Sciatic nerve (tissue), 2 donors: Measurements from ENCODE around the gene CLN6. TPM values are rescaled to one million over a fixed set of nuclear protein-coding genes. Genes with fewer than 3 reads are reported as not detected.
A peak's percentile ranks its signal among the peaks of the same experiment; 100 is the strongest.
"Not testable (repeated sequence)": the region's sequence is repeated elsewhere in the genome, so short reads cannot be mapped to it uniquely, and the experiment has no call there.

Experiments used
- ATAC-seq: fragments of 200-7000 bp; cut with Tn5 transposase; one replicate; pipeline ENCODE4 v1.9.1; 2020; ENCODE audit warnings: mild to moderate bottlenecking, moderate library complexity
- DNase-seq: peaks from one replicate; pipeline ENCODE4 v3.0.0-alpha.2; 2020; ENCODE audit warnings: low spot score
- intact Hi-C: fragments of 100-400 bp; cut with DNase I; formaldehyde crosslinking; loops from one replicate; pipeline ENCODE4 v1.14.2; 2022
- total RNA-seq: library from RNA; stranded (reverse); fragmentation: NEBNext Ultra II Directional; extraction: Animal tissue kit (Norgen Biotek cat#: 25700); gene quantifications from one replicate; pipeline ENCODE4 v1.2.1, GENCODE V29; 2021
- donor health status: DM: no; HTN: no; CAD: no.
- donor health status: DM: no; HTN: no; CAD: no.

CLN6 gene
- total RNA-seq, 1 donor from 2014 or later = 15.0 TPM

- ATAC-seq = no peak
Measured at GRCh38 chr15:68210409-68210756, 19.1 kb downstream of the CLN6 start.

GRCh38 chr15:68209735-68210408, 19.7 kb downstream of the CLN6 start:
- intact Hi-C loops = no loop called here
- ATAC-seq (no peak), DNase-seq (peak; percentile 41)

More at GRCh38 chr15:68210409-68210756, 19.1 kb downstream of the CLN6 start:
- DNase-seq = peak; percentile 46
- intact Hi-C loops = no loop called here

GRCh38 chr15:68209272-68209671, 20.3 kb downstream of the CLN6 start:
- DNase-seq = no peak
- ATAC-seq = no peak
- intact Hi-C loops = no loop called here

GRCh38 chr15:68208636-68209240, 20.8 kb downstream of the CLN6 start:
- ATAC-seq = no peak
- no peak for DNase-seq
- intact Hi-C loops = no loop called here

GRCh38 chr15:68208136-68208535, 21.4 kb downstream of the CLN6 start:
- peak; percentile 51 for DNase-seq
- intact Hi-C loops = no loop called here
- no peak for ATAC-seq

GRCh38 chr15:68207176-68207935, 22.2 kb downstream of the CLN6 start:
- intact Hi-C loops = no loop called here
- DNase-seq (peak; percentile 49), ATAC-seq (no peak)

GRCh38 chr15:68206711-68207151, 22.8 kb downstream of the CLN6 start:
- ATAC-seq (no peak), DNase-seq (peak; percentile 53)
- intact Hi-C loops = no loop called here

GRCh38 chr15:68205954-68206539, 23.5 kb downstream of the CLN6 start:
- intact Hi-C loops = no loop called here
- peak; percentile 80 for DNase-seq
- peak; percentile 74 for ATAC-seq

GRCh38 chr15:68205558-68205944, 24.0 kb downstream of the CLN6 start:
- intact Hi-C loops = no loop called here
- DNase-seq (no peak), ATAC-seq (no peak)

- peak; percentile 77 for ATAC-seq
- intact Hi-C loops = no loop called here
- peak; percentile 82 for DNase-seq
Measured at GRCh38 chr15:68204776-68205557, 24.6 kb downstream of the CLN6 start, which contains the start of gene CALML4. Gene CALML4, minus strand, starts transcription at chr15:68205332. Its CDS starts 85 bp downstream, at chr15:68205247.

GRCh38 chr15:68204361-68204760, 25.2 kb downstream of the CLN6 start:
- intact Hi-C loops = no loop called here
- ATAC-seq (no peak), DNase-seq (no peak)

- intact Hi-C loops = no loop called here
- DNase-seq = no peak
- ATAC-seq = no peak
Measured at GRCh38 chr15:68203956-68204355, 25.6 kb downstream of the CLN6 start.

GRCh38 chr15:68203486-68203885, 26.0 kb downstream of the CLN6 start:
- DNase-seq = no peak
- intact Hi-C loops = no loop called here
- ATAC-seq = no peak

GRCh38 chr15:68202994-68203393, 26.5 kb downstream of the CLN6 start:
- intact Hi-C loops, DNase-seq, ATAC-seq: not testable (repeated sequence)

- ATAC-seq = no peak
- DNase-seq = no peak
- intact Hi-C loops = no loop called here
Measured at GRCh38 chr15:68201879-68202261, 27.7 kb downstream of the CLN6 start.

GRCh38 chr15:68201153-68201878, 28.2 kb downstream of the CLN6 start:
- DNase-seq (no peak), ATAC-seq (no peak)
- intact Hi-C loops = no loop called here

GRCh38 chr15:68200016-68200861, 29.3 kb downstream of the CLN6 start:
- ATAC-seq (peak; percentile 54), DNase-seq (no peak)
- intact Hi-C loops = no loop called here
